GM12875 (cell line): Measurements from ENCODE around the gene VEPH1.

Experiments
- H3K4me3 ChIP-seq: one replicate; pipeline ENCODE4 v1.5.1; 2011; ENCODE audit warnings: low read depth, low read length, control low read depth
- TF ChIP-seq, protein P1 (sequence below): IDR thresholded peaks from 2 replicates; pipeline ENCODE4 v1.5.1; 2011; ENCODE audit warnings: low read depth, mild to moderate bottlenecking, control low read depth, inconsistent platforms, low read length, moderate library complexity, borderline replicate concordance; ENCODE audit not compliant: insufficient read depth

Gene VEPH1

DNA sequence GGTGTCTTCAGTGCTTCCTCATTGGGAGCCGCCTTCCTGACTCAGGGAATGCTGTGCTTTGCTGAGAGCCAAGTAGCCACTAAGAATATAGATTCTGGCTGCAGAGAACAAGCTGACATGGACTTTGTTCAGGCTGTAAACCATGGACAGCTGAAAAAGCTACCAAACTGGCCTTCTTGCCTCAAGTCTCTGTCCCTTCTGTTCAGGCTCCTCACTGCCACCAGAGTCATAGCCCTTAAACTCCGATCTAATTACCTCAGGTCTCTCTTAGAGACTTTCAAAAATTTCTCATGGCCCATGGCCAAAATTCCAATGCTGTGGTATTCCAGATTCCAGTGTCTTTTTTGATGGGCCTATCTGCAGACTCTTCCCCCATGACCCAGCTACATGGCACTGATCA is 86.0 kb downstream of the VEPH1 start:
- H3K4me3 ChIP-seq = no peak overlapping the region
- TF ChIP-seq, protein P1, sequence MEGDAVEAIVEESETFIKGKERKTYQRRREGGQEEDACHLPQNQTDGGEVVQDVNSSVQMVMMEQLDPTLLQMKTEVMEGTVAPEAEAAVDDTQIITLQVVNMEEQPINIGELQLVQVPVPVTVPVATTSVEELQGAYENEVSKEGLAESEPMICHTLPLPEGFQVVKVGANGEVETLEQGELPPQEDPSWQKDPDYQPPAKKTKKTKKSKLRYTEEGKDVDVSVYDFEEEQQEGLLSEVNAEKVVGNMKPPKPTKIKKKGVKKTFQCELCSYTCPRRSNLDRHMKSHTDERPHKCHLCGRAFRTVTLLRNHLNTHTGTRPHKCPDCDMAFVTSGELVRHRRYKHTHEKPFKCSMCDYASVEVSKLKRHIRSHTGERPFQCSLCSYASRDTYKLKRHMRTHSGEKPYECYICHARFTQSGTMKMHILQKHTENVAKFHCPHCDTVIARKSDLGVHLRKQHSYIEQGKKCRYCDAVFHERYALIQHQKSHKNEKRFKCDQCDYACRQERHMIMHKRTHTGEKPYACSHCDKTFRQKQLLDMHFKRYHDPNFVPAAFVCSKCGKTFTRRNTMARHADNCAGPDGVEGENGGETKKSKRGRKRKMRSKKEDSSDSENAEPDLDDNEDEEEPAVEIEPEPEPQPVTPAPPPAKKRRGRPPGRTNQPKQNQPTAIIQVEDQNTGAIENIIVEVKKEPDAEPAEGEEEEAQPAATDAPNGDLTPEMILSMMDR = no peak

DNA sequence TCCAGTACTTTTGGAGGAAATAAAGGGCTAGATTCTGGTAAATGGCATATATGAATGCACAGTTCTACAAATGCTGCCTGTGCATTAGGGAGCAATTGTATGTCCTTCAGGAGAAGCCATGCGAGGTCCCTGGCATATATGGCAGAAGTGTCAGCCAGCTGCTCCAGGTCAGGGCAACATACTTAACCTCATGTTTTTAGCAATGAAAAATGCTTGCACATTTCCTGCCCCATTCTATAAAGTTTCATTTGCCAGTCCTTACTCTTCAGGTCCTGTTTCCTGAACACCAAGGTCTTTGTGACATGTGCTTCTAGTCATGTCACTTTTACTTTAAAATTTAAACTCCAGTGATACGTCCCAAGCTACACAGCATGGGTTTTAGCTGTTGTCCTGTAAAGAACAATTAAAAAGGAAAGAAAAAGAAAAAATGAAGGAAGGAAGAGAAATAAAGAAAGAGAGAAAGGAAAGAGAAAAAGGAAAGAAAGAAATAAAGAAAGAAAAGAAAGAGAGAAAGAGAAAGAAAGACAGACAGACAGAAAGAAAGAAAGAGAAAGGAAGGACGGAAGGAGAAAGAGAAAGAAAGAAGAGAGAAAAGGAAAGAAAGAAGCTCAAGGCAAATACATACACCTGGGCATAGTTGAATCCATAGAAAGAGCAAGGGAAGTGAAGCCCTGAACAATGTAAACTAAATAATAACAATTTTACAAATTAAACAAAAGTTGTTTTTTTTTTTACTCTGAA is 86.7 kb downstream of the VEPH1 start:
- H3K4me3 ChIP-seq = no peak overlapping the region
- TF ChIP-seq, protein P1 = no peak

DNA sequence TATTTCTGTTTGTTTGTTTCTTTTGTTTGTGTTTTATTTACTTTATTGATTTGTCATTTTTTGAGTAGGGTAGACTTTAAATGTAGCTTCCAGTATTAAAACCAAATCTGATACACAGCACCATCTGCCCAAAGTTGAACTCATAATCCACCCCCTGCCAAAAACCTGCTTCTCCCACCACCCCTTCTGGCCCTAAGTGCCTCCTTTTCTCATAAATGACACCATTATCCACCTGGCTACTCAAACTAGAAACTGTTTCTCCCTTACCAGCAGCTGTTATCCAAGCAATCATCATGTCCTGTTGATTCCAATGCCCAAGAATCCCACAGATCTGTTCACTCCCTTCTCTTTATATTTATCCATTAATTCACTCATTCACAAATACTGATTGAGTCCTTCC is 88.4 kb downstream of the VEPH1 start:
- TF ChIP-seq, protein P1 = no peak
- no peak overlapping the region for H3K4me3 ChIP-seq

DNA sequence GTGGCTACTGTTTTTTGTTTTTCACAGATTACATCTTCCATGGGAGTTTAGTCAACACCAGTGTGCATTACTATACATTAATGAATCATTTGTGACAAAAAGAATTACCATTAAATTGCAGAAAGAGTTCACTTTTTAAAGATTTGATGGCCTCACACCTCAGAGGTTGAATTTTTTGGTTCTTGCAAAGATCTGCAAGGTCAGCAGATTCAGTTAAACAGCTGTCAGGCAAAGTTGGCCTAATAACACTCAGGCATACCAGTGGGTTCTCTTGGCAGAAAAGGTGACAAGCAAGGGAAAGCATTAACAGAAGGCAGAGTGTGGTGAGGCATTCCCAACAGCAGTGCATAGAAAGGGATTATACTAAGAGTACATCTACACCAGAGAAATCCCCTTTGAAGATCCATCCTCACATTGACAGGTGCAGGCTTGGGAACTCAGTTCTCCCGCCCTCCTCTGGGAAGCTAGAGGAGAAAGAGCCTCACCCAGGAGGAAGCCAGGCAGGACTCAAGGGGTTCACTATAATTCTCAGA is 90.8 kb downstream of the VEPH1 start:
- TF ChIP-seq, protein P1 = no peak
- no peak overlapping the region for H3K4me3 ChIP-seq

DNA sequence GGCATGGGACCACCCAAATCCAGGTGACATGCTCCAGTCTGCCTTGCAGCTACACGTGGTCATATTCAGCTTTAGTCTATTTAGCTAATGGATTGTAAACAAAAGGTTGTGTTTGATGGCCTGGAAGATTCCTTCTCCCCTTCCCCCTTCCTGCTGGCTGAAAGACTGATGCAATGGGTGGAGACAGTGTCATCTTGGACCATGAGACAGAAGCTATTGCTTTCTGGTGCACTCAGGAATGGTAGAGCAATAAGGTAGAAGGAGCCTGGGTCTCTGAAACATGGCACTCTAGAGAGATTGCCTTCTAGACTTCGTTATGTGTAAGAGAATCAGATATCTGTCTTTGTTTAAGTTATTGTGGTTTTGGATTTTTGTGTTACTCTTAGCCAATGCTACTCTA is 92.3 kb downstream of the VEPH1 start:
- TF ChIP-seq, protein P1 = no peak
- H3K4me3 ChIP-seq = no peak overlapping the region

DNA sequence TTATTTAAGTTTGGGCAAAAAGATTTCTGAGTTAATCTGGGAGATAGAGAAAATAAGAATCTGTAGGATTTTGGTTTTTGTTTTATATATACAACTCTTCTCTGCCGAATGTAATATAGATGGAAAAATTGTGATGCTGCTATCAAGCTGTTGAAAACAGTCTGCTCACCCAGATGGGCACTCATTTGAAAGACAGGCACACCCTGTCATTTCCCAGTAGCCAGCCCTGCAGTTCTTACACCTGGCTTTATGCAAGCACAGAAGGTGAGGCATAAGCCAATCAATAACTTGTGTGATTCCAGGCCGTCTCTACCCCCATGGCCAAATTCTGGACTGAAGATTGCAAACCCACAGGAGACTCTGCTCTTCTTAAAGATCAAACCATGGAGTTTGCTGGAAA is 93.7 kb downstream of the VEPH1 start:
- TF ChIP-seq, protein P1 = no peak
- H3K4me3 ChIP-seq = no peak overlapping the region

DNA sequence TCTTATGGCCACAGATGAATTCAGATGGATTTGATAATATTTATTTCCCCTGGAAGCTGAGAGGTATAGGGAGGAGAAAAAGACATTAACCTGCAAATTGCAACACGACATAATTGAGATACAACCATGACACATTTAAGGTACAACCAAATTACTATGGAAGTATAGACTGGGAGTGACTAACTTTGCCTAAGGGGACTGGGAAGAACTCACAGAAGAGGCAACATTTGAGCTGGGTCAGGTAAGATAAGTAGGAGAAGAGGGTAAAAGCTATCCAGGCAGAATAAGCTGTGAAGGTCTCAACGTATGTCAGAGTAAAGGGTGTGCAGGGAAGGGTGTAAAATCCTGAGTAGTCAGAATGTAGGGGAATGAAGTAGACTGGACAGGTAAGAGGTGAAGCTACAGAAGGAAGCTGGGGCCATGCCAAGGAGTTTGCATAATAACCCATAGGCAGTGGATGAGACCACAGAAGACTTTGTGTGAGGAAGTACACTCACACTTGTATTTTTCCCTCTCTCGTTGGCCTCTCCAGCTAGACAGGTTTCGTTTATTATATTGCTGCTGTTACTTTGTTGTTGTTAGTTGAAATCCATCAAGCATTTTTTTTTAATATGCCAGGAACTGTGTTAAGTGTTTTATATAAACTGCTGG is 94.6 kb downstream of the VEPH1 start:
- H3K4me3 ChIP-seq = no peak overlapping the region
- TF ChIP-seq, protein P1 = no peak
